GM19023 (cell line): ENCODE measurements around the gene CPED1.
"Not testable (repeated sequence)": the region's sequence is repeated elsewhere in the genome, so short reads cannot be mapped to it uniquely, and the experiment has no call there.

Source experiments
- ATAC-seq: cut with Tn5 transposase; IDR thresholded peaks from one replicate; pipeline ENCODE4 v1.9.1; 2021; ENCODE audit warnings: mild to moderate bottlenecking, moderate library complexity; ENCODE audit not compliant: unreplicated experiment

Gene CPED1

DNA sequence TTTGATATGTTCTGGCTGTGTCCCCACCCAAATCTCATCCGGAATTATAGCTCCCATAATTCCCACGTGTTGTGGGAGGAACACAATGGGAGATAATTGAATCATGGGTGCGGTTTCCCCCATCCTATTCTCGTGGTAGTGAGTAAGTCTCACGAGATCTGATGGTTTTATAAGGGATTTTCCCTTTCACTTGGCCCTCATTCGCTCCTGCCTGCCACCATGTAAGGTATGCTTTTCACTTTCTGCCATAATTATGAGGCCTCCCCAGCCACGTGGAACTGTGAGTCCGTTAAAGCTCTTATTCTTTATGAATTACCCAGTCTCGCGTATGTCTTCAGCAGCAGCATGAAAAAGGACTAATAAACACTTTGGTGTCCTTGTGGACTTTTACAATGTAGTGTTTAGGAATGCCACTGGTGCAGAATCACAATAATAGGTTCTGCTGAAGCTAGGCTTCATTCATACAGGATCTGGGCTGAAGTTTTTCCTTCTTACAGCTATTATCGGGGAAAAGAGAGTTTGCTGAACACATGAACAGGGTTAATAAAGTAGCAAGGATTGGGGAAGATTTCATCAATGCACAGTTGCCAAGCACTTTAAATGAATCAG lies 74.3 kb downstream of the CPED1 start:
- ATAC-seq = no peak

GRCh38 chr7:121067717-121068116 lies 79.2 kb downstream of the CPED1 start:
- ATAC-seq = not testable (repeated sequence)

DNA sequence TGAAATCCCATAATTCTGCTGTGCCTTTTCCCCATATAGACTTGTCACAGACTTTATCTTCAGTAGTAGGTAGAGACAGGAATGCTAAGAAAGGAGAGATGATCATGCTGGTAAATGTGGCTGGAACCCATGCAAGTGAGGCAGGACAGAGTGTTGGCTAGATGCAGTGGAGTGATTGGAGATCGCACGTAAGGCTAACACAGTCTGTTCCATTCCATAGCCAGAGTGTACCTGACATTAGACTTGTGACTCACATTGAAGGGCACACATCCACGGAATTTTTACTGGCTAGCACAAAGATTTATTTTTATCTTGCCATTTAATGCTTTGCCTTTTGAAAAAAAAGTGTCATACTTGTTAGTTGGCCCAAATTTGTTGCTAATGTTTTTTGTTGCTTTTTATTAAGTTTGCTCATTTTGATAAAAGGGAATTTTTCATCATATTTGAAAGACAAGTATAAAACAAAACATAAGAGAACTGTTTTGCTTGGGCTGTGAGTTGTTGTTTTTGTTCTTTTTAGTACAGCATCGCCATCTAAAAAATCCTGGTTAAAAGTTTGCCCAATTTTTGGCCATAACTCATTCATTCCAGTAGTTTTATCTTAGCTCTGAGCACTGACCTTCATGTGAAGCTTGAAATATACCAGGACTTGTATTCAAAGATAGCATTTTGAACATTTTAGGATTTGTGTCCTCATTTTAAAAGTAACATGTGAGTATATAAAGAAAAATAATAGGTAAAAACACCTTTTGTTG lies 81.0 kb downstream of the CPED1 start:
- no peak for ATAC-seq

DNA sequence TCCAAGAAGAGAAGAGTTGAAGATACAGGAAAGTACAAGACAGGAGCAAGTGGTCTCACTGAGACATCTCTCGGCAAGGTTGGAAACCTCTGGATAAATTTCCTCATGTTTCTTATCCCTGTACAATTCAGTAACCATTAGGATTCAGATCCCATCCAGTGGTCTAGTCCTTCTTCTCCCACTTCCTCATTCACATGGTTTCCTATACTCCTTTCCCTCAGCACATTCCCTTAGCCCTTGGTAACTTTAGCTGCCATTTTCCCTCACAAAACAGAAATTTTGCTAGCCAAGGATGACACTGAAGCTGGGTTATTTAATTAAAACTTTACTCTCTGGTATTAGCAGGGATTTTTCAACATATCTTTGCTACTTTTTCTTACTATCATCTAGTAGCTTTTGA lies 82.6 kb downstream of the CPED1 start:
- no peak for ATAC-seq

DNA sequence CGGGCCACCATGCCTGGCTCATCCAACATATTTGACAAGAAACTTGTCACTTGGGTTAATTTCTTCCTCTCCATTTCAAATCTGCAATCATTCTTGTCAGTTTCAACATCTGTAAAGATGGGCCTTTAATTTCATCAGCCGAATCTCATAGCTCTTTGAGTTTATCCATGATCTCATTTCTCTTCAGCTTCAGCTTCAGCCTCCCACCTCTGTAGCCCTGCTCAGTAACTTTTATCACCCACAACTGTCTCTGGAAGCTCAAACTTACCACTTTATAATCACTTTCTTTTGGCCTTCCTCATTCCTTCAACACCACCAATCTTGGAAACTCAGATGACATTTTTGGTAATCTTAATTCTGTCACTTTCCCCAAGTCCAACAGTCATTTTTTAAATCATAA lies 83.2 kb downstream of the CPED1 start:
- ATAC-seq = no peak

DNA sequence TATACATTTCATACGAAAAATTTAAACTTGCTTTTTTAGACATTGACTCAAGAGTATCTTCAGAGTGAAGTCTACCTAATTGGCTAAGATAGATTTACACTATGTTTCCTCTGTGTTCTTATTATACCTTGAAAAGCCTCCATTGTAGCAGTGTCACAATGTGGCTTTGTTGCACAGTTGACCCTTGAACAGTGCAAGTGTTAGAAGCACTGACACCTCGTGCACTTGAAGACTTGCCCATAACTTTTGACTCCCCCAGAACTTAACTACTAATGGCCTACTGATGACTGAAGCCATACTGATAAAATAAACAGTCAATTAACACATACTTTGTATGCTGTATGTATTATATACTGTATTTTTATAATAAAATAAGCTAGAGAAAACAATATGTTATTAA lies 84.3 kb downstream of the CPED1 start:
- ATAC-seq = no peak

GRCh38 chr7:121073463-121074099 lies 85.1 kb downstream of the CPED1 start:
- no peak for ATAC-seq

GRCh38 chr7:121075424-121075841 lies 86.9 kb downstream of the CPED1 start:
- ATAC-seq = not testable (repeated sequence)

GRCh38 chr7:121075952-121076349 lies 87.4 kb downstream of the CPED1 start:
- ATAC-seq = no peak

GRCh38 chr7:121076350-121077164 lies 88.0 kb downstream of the CPED1 start:
- no peak for ATAC-seq

GRCh38 chr7:121077165-121077630 lies 88.7 kb downstream of the CPED1 start:
- ATAC-seq = no peak

DNA sequence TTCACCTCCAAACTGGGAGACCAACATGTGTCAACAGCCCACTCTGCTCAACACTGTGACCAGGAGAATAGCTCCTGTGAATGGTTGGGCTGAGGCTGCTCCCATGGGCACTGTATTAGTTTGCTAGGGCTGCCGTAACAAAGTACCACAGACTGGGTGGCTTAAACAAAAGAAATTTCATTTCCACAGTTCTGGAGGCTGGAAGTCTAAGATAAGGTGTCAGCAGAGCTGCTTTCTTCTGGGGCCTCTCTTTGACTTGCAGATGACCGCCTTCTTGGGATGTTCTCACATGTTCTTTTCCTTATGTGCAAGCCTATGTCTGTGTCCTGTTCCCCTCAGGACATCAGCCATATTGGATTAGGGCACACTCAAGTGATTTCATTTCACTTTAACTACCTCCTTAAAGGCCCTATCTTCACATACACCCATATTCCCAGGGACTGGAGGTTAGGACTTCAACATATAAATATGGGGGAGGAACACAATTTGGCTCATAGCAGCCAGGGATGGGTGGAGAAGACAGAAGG lies 90.3 kb downstream of the CPED1 start:
- no peak for ATAC-seq

DNA sequence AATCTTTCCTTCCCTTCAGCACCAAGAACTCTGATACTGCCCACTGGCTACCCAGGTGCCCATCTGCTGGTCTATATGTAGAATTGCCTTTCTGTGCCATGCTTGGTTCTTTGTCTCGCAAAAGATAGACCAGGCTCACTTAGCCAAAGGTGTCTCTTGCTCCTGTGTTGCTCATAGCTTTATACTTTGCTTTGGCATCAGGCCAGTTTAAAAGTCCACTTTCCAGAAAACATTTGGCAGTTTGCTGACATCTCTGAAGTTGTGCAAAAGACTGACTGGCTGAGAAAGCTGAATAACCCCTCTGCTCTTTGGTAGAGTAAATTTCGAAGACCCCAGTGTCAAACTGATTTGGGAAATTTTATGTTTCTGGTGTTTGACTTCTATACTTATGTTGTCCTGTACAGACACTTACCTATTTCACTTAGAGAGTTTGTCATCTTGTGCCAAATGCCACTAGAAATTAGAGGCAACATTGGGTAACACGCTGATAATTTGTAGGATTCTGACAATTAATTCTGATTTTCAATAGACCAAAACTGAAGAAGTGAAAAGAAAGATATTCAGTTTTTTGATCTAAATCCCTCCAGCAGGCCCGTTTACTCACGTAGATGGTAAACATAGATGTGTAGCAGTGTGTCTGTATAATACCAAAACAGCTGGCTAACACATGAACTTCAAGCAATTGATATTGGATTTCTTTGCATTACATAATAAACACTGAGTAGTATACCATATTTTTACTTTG lies 91.1 kb downstream of the CPED1 start:
- ATAC-seq = no peak

DNA sequence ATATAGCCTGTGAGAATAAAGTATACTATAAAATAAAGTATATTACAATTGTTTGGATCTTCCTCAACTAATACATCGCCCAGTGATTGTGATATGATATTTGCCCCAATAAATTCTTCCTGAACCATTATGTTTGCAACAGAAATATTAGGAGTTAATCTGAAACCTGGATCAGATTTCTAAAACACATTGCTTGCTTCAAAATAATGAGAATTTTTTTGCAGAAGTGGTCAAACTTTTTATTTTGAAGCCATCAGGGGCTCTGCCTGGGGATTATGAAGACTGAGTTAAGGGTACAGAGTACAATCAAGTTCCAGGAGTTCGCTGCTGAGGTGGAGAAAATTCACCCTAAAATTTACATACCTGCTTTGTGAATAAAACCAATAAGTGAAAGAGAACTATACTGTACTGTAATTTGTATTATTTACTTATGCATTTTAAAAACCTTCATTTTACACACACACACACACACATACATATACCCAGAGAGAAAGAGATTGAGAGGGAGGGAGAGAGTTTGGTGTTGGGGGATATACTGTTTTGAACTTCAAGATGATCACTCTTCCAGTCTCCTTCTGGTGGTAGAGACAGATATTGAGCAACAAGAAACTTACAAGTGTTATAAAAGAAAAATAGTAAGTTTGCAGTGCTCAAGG lies 91.9 kb downstream of the CPED1 start:
- no peak for ATAC-seq

GRCh38 chr7:121080913-121081326 lies 92.4 kb downstream of the CPED1 start:
- ATAC-seq = peak; percentile 11

DNA sequence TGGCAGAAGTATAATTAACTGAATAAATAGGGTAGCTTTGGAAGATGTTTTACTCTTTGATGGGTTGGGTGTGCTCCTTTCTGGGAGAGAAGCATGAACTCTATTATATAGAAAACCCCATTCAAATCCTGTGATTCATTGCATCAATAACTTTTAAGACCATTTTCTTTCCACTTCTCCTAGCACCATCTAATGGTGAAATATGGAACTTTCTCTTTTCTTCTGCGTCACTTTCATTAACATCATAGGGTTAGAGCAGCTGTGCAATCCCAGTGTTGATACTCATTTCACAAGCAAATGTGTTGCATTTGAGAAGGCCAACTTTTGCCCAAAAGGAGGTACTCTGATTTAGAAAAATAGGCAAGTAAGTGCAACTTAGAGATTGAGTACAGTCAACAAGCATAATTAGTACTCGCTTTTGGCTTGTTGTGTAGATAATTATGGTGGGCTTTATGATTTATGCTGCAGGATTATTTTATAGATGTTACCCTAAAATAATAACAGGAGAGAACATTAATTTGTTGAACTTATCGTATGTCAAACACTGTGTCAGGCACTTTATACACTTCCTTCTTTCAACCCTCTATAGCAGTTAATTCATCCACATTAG lies 92.9 kb downstream of the CPED1 start:
- ATAC-seq = peak; percentile 76

DNA sequence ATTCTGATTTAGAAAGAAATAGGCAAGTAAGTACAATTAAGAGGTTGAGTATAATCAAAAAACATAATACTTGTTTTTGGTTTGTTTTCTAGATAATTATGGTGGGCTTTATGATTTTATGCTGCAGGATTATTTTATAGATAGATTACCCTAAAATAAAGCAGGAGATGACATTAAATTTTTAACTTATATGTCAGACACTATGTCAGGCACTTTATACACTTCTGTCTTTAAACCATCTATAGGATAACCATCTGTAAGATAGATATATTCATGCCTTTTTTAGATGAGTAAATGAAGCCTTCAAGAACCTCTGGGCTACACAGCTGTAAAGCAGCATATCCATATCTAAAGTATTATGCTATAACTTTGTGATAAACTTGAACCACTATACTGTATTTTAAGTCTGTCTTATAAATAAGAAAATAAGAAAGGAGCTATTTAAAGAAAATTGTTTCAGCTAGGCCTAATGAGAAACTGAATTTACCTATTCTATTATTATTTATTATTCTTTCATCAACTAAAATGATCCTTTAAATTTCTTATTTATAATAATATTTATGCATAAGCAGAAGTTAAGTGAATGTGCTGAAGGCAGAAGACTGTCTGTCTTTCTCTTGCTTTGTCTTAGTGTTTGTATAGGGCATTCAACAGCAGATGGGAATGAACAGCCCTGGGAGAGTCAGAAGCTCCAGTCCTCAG lies 94.0 kb downstream of the CPED1 start:
- ATAC-seq = no peak

GRCh38 chr7:121083138-121083789 lies 94.8 kb downstream of the CPED1 start:
- ATAC-seq = no peak
